Measurements from ENCODE around the gene DLG3. TPM values are rescaled to one million over a fixed set of nuclear protein-coding genes. Genes with fewer than 3 reads are reported as not detected.

DLG3 gene
- polyA plus RNA-seq, 3 donors: 0.12 to 0.17 TPM; not detected in 1

DNA sequence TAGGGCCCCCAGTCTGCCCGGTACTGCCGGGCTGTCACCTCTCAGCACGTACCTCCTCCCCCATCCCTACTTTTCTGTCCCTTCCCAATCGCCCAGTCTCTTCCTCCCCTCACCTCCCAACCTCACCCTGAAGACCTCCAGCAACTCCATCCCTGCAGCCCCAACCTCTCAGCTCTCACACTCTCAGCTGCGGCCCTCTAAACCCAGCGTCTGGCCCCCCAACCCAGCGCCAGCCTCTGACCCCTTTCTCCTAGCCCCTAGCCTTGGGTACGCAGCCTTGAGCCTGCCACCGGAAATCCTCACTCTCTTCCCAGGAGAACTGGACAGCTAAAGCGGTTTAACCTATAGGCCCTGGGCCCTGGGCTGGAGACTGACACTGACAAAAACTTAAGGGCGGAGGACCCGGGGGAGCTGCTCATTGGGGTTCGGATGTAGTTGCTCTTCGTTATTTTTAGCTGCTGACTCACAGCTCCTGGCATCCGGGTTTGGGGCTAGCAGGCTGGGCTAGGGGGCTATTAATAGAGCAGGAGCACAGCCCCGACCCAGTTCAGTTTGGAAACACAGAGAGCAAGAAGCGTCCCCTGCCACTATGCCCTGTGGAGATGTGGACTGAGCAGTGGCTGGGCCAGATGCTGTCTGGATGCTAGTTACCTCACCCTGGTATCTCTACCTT lies 9.6 kb upstream of the DLG3 start:
- no peaks in the 10 kb centered on the region for H3K36me3 Mint-ChIP-seq
- DNase-seq: peak in 1 of 3 donors; percentile 2

DNA sequence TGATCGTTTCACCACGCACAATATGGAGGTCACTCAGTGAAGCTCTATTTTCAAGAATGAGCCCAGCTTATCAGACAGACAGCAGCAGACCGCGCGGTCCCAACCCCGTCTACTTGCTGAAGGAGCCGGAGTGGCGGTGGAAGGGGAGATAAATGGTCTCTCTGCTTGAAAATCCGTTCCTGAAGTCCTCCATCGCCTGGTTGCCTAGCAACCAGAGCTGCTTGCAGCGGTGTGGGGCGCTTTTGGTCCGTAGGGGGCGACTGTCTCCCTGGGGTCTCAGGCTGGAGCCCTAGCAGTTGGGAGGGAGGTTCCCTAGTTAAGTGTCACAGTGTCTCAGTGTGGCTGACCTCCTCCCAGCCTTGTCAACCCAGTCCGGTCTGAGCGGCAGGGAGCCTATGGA lies 8.3 kb upstream of the DLG3 start:
- no peak for DNase-seq
- H3K27ac ChIP-seq (ENCODE audit: low read depth in 1 of 2, low read length in 2 of 2): no peak overlapping the region
- H3K27ac Mint-ChIP-seq: no peak overlapping the region
- H3K4me1 Mint-ChIP-seq: peaks cover 30% of the 10 kb centered on the region
- no peaks in the 10 kb centered on the region for H3K9me3 ChIP-seq (replicated peaks in 1 of 2; ENCODE audit: control insufficient read depth in 1 of 2, insufficient read depth in 1 of 2, low read length in 2 of 2)
- H3K4me2 ChIP-seq (replicated peaks; ENCODE audit: extremely low read depth, low read length, poor library complexity, severe bottlenecking): no peak overlapping the region
- H3K36me3 ChIP-seq (replicated peaks in 1 of 2; ENCODE audit: control insufficient read depth in 1 of 2, insufficient read depth in 2 of 2, low read length in 2 of 2): no peaks in the 10 kb centered on the region
- no peak overlapping the region for H3K4me3 Mint-ChIP-seq
- intact Hi-C loops (cut with micrococcal nuclease): loop anchor here in 1 of 2 donors (10.0 kb wide), 1 partner anchor 282 kb away; no protein-coding TSS in a partner anchor
- no peaks in the 10 kb centered on the region for H4K20me1 ChIP-seq (ENCODE audit: insufficient read depth, low read length)
- peaks cover 0 to 6% (median 0%) of the 10 kb centered on the region in 7 donors for H3K9me3 Mint-ChIP-seq
- no peak overlapping the region for H3K4me3 ChIP-seq (replicated peaks in 1 of 3; ENCODE audit: low read depth in 2 of 3, low read length in 3 of 3)
- 27% methylated on average over 3 of the region's 16 CpGs for WGBS (ENCODE audit: insufficient coverage)
- H2AFZ ChIP-seq (ENCODE audit: insufficient read depth, low read depth, low read length, poor library complexity, severe bottlenecking): no peak overlapping the region
- no peak overlapping the region for H3K9ac ChIP-seq (ENCODE audit: insufficient read depth, low read length, poor library complexity, severe bottlenecking)
- H3K27me3 Mint-ChIP-seq (ENCODE audit: low read depth in 3 of 3): peaks cover 15 to 37% (median 25%) of the 10 kb centered on the region in 3 donors
- H3K27me3 ChIP-seq (ENCODE audit: control insufficient read depth in 2 of 2, insufficient read depth in 2 of 2, low read length in 2 of 2): peaks cover 0 to 10% of the 10 kb centered on the region in 2 donors
- no peaks in the 10 kb centered on the region for H3K79me2 ChIP-seq (ENCODE audit: insufficient read depth, low read length)
- H3K36me3 Mint-ChIP-seq: no peaks in the 10 kb centered on the region
- TF ChIP-seq, protein P1, sequence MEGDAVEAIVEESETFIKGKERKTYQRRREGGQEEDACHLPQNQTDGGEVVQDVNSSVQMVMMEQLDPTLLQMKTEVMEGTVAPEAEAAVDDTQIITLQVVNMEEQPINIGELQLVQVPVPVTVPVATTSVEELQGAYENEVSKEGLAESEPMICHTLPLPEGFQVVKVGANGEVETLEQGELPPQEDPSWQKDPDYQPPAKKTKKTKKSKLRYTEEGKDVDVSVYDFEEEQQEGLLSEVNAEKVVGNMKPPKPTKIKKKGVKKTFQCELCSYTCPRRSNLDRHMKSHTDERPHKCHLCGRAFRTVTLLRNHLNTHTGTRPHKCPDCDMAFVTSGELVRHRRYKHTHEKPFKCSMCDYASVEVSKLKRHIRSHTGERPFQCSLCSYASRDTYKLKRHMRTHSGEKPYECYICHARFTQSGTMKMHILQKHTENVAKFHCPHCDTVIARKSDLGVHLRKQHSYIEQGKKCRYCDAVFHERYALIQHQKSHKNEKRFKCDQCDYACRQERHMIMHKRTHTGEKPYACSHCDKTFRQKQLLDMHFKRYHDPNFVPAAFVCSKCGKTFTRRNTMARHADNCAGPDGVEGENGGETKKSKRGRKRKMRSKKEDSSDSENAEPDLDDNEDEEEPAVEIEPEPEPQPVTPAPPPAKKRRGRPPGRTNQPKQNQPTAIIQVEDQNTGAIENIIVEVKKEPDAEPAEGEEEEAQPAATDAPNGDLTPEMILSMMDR (IDR thresholded peaks at IDR 0.05): no peak
- peaks cover 21 to 38% of the 10 kb centered on the region in 2 donors for H3K4me1 ChIP-seq (ENCODE audit: control insufficient read depth in 1 of 2, insufficient read depth in 2 of 2, low read length in 2 of 2)

More for the DNA sequence above, 9.6 kb upstream of the DLG3 start:
- Histone ChIP-seq H3K4me3 (replicated peaks in 1 of 3; ENCODE audit: low read depth in 2 of 3, low read length in 3 of 3) (peak overlapping the region; percentile 59 to 81 (median 78)), H3K9me3 (replicated peaks in 1 of 2; ENCODE audit: control insufficient read depth in 1 of 2, insufficient read depth in 1 of 2, low read length in 2 of 2) (no peaks in the 10 kb centered on the region), H3K36me3 (replicated peaks in 1 of 2; ENCODE audit: control insufficient read depth in 1 of 2, insufficient read depth in 2 of 2, low read length in 2 of 2) (no peaks in the 10 kb centered on the region), H4K20me1 (ENCODE audit: insufficient read depth, low read length) (no peaks in the 10 kb centered on the region), H3K4me2 (replicated peaks; ENCODE audit: extremely low read depth, low read length, poor library complexity, severe bottlenecking) (peak overlapping the region; percentile 79), H3K27me3 (ENCODE audit: control insufficient read depth in 2 of 2, insufficient read depth in 2 of 2, low read length in 2 of 2) (peaks cover 0 to 5% of the 10 kb centered on the region in 2 donors), H3K4me1 (ENCODE audit: control insufficient read depth in 1 of 2, insufficient read depth in 2 of 2, low read length in 2 of 2) (peaks cover 21 to 38% of the 10 kb centered on the region in 2 donors), H3K27ac (ENCODE audit: low read depth in 1 of 2, low read length in 2 of 2) (no peak overlapping the region), H3K9ac (ENCODE audit: insufficient read depth, low read length, poor library complexity, severe bottlenecking) (no peak overlapping the region), H3K79me2 (ENCODE audit: insufficient read depth, low read length) (no peaks in the 10 kb centered on the region), H2AFZ (ENCODE audit: insufficient read depth, low read depth, low read length, poor library complexity, severe bottlenecking) (peak overlapping the region; percentile 90)
- 18% methylated on average over 7 of the region's 17 CpGs for WGBS (ENCODE audit: insufficient coverage)
- H3K27me3 Mint-ChIP-seq (ENCODE audit: low read depth in 3 of 3): peaks cover 7 to 27% (median 17%) of the 10 kb centered on the region in 3 donors
- H3K9me3 Mint-ChIP-seq: peaks cover 0 to 4% (median 0%) of the 10 kb centered on the region in 7 donors
- peak overlapping the region; percentile 91 to 92 for H3K4me3 Mint-ChIP-seq
- peak overlapping the region in 1 of 7 donors; percentile 52 for H3K27ac Mint-ChIP-seq
- TF ChIP-seq, protein P1 (IDR thresholded peaks at IDR 0.05): no peak
- intact Hi-C loops (cut with micrococcal nuclease): loop anchor here in 1 of 2 donors (10.0 kb wide), 1 partner anchor 280 kb away; no protein-coding TSS in a partner anchor
- H3K4me1 Mint-ChIP-seq: peaks cover 30% of the 10 kb centered on the region

Data from CD14-positive monocyte (primary cell).